Measurements from ENCODE around the gene TADA2A.

- TF ChIP-seq CTCF (IDR thresholded peaks at IDR 0.05), result no peak
- no peak for TF ChIP-seq POLR2A (IDR thresholded peaks at IDR 0.05)
Measured at GRCh38 chr17:37430051-37430627, 23.5 kb downstream of the TADA2A start.

Data from thyroid gland (tissue), 4 donors.